NCI-H2227 treated with DMSO at 0.1 percent for 48 hours (cell line): Measurements from ENCODE around the gene RASGRF2.

ENCODE experiments used
- DNase-seq: peaks from one replicate; lab custom pipeline; 2025; lab: John Stamatoyannopoulos, UW

The RASGRF2 gene

GRCh38 chr5:81140441-81140840 lies 180.3 kb downstream of the RASGRF2 start:
- no peak for DNase-seq

GRCh38 chr5:81140943-81141342 lies 180.8 kb downstream of the RASGRF2 start:
- no peak for DNase-seq

DNA sequence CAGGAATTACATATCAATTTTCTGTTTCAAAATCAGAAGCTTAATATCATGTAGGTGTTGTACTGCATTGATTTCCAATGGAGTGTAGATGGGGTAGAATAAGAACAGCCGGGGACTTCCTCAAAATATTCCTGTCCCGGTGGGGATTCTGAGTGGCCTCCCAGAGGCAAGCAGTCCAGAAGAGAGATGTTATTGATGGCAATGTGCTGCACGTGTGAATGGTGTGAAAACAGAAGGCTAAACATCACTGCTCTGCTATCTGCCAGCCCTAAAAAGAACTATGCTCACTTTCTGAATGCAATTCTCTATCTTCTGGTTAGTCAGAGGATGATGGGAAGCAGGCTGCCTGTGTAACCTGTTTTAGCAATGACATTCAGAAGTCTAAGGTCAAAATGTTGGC lies 181.9 kb downstream of the RASGRF2 start:
- no peak for DNase-seq

DNA sequence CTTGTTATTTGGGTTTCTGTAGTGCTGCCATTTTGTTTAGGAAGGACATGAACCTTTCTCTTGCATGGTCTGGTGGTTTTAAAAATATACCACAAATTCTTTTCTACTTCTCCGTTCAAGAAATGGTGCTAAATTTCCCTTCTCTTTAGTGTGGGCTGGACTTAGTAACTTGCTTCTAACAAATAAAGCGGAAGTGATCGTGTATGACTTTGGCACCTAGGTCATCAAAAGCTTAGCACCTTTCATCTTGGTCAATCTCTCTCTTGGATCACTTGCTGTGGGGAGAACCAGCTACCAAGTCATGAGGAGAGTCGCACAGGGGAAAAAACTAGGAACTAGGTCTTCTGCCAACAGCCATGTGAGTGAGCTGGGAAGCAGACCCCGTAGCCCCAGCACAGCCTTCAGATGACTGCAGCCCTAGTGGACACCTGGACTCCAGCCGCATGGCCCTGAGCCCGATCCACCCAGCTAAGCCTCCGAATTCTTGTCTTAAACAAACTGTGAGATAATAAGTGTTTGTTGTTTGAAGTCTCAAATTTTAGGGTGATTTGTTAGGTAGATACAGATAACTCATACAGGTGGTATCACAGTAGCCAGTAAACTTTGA lies 185.3 kb downstream of the RASGRF2 start:
- no peak for DNase-seq

- DNase-seq = no peak
These were observed 185.9 kb downstream of the RASGRF2 start for GRCh38 chr5:81146031-81146430.

- DNase-seq = no peak
These were observed 187.1 kb downstream of the RASGRF2 start for GRCh38 chr5:81147011-81147885.

- no peak for DNase-seq
These were observed 187.9 kb downstream of the RASGRF2 start for GRCh38 chr5:81147886-81148571.

- no peak for DNase-seq
These were observed 191.4 kb downstream of the RASGRF2 start for GRCh38 chr5:81151546-81151945.

DNA sequence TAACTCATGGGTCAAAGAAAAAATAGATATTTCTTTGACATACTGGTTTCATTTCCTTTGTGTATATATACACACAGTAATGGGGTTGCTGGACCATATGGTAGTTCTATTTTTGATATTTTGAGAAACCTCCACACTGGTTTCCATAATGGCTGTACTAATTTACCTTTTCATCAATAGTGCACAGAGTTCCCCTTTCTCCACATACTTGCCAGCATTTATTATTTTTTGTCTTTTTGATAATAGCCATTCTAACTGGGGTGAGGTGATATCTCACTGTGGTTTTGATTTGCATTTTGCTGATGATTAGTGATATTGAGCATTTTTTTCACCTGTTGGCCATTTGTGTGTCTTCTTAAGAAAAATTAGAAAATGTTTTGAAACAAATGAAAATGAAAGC lies 194.6 kb downstream of the RASGRF2 start:
- DNase-seq = no peak

GRCh38 chr5:81156732-81157131 lies 196.6 kb downstream of the RASGRF2 start:
- no peak for DNase-seq

- DNase-seq = no peak
These were observed 200.9 kb downstream of the RASGRF2 start for GRCh38 chr5:81161012-81161601.

GRCh38 chr5:81162501-81162900 lies 202.3 kb downstream of the RASGRF2 start:
- no peak for DNase-seq

DNA sequence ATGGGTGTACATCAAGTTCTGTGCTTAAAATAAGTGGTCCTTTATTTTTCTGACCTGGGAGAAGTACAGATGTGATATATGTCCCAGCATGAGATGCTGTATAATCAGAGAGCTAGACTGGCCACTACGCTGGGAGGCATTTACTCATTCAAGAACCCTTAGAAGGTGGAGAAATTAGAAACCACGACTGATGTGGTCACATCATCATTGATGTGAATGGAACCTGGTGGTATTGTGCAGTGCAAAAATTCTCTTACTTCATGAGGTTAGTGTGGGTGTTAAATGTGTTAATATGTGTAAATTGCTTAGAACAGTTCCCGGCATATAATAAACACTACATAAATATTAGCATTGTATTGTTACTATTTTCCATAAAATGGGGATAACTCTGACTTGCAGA lies 203.5 kb downstream of the RASGRF2 start:
- DNase-seq = no peak

DNA sequence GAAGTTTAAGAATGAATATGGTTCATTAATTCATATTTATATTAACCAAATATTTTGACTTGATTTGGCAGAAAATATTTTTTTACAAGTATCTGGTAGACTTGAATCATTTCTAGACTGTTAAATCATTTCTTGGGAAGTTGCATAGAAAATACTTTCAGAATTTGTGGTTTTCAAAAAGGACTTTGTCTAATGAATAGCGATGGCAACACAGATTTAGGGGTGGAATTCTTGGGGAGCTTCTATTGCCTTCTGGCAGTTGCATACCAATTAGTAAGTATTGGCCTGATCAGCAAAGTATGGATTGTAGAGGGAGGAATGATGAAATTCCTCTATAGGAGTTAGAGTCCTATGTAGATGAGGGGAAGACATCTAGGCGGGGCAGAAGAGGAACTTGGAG lies 204.3 kb downstream of the RASGRF2 start:
- no peak for DNase-seq

DNA sequence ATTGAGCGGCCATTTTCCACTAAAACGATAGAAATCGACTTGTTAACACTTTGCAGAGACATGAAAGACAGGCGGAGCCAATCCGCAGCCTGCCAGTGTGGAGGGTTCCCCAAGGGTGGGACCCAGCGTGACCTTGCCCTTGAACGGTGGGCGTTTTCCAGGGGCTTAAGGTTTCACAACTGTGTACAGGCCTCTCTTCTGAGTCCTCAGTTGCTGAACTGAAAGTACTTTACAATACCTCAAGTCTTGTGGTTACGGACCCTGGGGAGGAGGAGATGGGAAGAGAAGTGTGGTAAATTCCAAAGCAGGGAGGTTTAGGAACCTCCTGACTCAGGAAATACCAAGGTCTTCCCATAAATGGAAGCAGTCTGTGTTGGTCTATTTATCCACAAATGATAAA lies 204.8 kb downstream of the RASGRF2 start:
- DNase-seq = no peak

GRCh38 chr5:81165493-81166119 lies 205.4 kb downstream of the RASGRF2 start:
- peak; percentile 19 for DNase-seq

- no peak for DNase-seq
These were observed 206.3 kb downstream of the RASGRF2 start for GRCh38 chr5:81166430-81166829.

DNA sequence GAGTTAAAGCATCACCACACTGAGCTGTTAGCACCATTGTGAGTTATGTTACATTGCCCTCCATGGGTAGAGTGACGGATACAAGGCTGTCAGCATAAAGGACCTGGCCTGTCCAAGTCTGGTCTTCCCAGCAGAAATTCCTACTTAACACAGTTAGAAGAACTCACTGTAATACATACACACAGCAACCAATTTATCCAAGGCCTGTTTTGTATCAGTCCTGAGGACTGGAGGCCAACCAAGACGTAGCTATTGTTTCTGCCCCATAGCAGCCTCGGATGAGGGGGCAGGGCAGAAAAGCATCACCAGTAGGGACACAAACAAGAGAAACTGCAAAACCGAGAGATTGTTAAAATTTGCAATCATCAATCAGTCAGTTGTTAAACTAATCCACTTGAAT lies 206.9 kb downstream of the RASGRF2 start:
- no peak for DNase-seq

GRCh38 chr5:81167544-81167943 lies 207.4 kb downstream of the RASGRF2 start:
- DNase-seq = no peak

- DNase-seq = no peak
These were observed 209.8 kb downstream of the RASGRF2 start for GRCh38 chr5:81169924-81170323.

DNA sequence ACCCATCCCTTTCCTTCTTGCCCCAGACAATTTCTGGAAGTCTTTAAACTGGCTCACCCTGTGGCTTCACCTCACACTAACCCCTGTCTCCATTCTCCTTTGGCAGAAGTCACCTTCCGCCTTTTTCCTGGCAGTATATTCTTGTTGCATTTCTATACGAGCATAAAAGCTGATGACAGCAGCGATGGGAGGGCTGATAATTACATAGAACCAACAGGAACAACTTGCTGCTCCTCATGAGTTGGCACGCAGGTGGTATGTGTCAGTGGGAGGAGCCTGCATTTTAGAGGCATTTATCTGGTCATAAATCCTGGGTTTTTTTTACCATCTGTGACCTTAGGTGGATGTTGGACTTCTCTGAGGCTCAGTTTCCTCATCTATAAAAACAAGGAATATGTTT lies 211.6 kb downstream of the RASGRF2 start:
- no peak for DNase-seq

GRCh38 chr5:81172710-81173109 lies 212.5 kb downstream of the RASGRF2 start:
- DNase-seq = no peak
